K562 (cell line): ENCODE measurements around the gene PGLYRP4. TPM values are rescaled to one million over a fixed set of nuclear protein-coding genes. Genes with fewer than 3 reads are reported as not detected.

Experiments used
- ATAC-seq: fragments of 200-7000 bp; cut with Tn5 transposase; 3 replicates; pipeline ENCODE4 v1.9.1; 2020; ENCODE audit warnings: moderate library complexity
- BruUV-seq: library from RNA; stranded (reverse); fragments of 400-500 nt; replicated peaks from 2 replicates; lab custom pipeline; 2021; lab: Mats Ljungman, UMichigan
- CTCF ChIA-PET: fragments of 300-600 bp; formaldehyde crosslinking; extraction: SDS; loops from one replicate; lab custom pipeline; 2021; ENCODE audit warnings: low intra/inter-chr PET ratio; lab: Yijun Ruan, JAX
- POLR2A ChIA-PET: fragments of 300-600, 350-650 bp; sonication (Branson Sonifier 250); formaldehyde crosslinking; extraction: SDS; loops from one replicate; lab custom pipeline; 2021; ENCODE audit warnings: antibody characterized with exemption, inconsistent platforms; lab: Yijun Ruan, JAX
- DNase-seq, 4 experiments: peaks; one replicate each; pipeline versions ENCODE4 v3.0.0 to v3.0.0-alpha.2; 2011 to 2018; ENCODE audit warnings: low spot score in 3 of 4, mixed read lengths in 3 of 4; ENCODE audit errors: extremely low read depth in 1 of 4
- FAIRE-seq: peaks from 2 replicates; lab custom pipeline; 2011; peaks lifted over from hg19 to GRCh38; lab: Jason Lieb, UNC
- H2AFZ ChIP-seq: 2 replicates; pipeline ENCODE4 v1.6.0; 2011; ENCODE audit warnings: low read depth, low read length, control low read depth, inconsistent platforms
- H3K27ac ChIP-seq: fragments of 200-600 bp; 3 replicates; pipeline ENCODE4 v1.8.0; 2011; ENCODE audit warnings: low read depth, mild to moderate bottlenecking, control low read depth, inconsistent platforms, low read length, moderate library complexity, mixed read lengths; ENCODE audit errors: extremely low read depth
- H3K27me3 ChIP-seq, 2 experiments: fragments of 300-600 bp in 1 of 2; 2 replicates in 1 of 2; 3 replicates in 1 of 2; pipeline versions ENCODE4 v1.6.0 to v1.8.0; 2011; ENCODE audit warnings: inconsistent platforms in 2 of 2, low read length in 2 of 2, mild to moderate bottlenecking in 1 of 2, mixed read lengths in 1 of 2, moderate library complexity in 1 of 2; ENCODE audit not compliant: control insufficient read depth in 2 of 2, insufficient read depth in 2 of 2
- H3K36me3 ChIP-seq: fragments of 300-600 bp; 3 replicates; pipeline ENCODE4 v1.8.0; 2011; ENCODE audit warnings: mild to moderate bottlenecking, low read length, inconsistent platforms; ENCODE audit not compliant: control insufficient read depth, insufficient read depth
- H3K4me1 ChIP-seq, 2 experiments: fragments of 200-600 bp in 1 of 2; replicated peaks in 1 of 2; 2 replicates in 1 of 2; 3 replicates in 1 of 2; pipeline versions ENCODE4 v1.5.1 to v1.8.0; 2011; ENCODE audit warnings: inconsistent platforms in 2 of 2, low read length in 2 of 2, mild to moderate bottlenecking in 1 of 2, mixed read lengths in 1 of 2, moderate library complexity in 1 of 2; ENCODE audit not compliant: control insufficient read depth in 2 of 2, insufficient read depth in 2 of 2
- H3K4me2 ChIP-seq: 2 replicates; pipeline ENCODE4 v1.6.1; 2011; ENCODE audit warnings: low read length, control low read depth, inconsistent platforms, mixed read lengths; ENCODE audit not compliant: insufficient read depth
- H3K4me3 ChIP-seq: fragments of 200-600 bp; sonication (generic), shearing (Covaris generic); 2 replicates; pipeline ENCODE4 v1.5.1; 2016; ENCODE audit warnings: control low read depth, inconsistent platforms
- H3K79me2 ChIP-seq: fragments of 200-600 bp; 3 replicates; pipeline ENCODE4 v1.8.0; 2011; ENCODE audit warnings: low read length, inconsistent platforms; ENCODE audit not compliant: control insufficient read depth, insufficient read depth
- H3K9ac ChIP-seq, 2 experiments: 2 replicates each; pipeline versions ENCODE4 v1.6.0 to v1.6.1; 2011; ENCODE audit warnings: low read depth in 2 of 2, low read length in 2 of 2, control low read depth in 1 of 2, inconsistent platforms in 1 of 2, mild to moderate bottlenecking in 1 of 2, mixed read lengths in 1 of 2; ENCODE audit not compliant: insufficient read depth in 1 of 2
- H3K9me1 ChIP-seq: one replicate; pipeline ENCODE4 v1.6.0; 2011; ENCODE audit warnings: inconsistent platforms, mild to moderate bottlenecking, low read length, moderate library complexity; ENCODE audit not compliant: control insufficient read depth, insufficient read depth
- H3K9me3 ChIP-seq: replicated peaks from 2 replicates; pipeline ENCODE4 v1.5.1; 2011; ENCODE audit warnings: low read depth, low read length, inconsistent platforms; ENCODE audit not compliant: control insufficient read depth, insufficient read depth
- H4K20me1 ChIP-seq: replicated peaks from 2 replicates; pipeline ENCODE4 v1.6.1; 2011; ENCODE audit warnings: low read length, inconsistent platforms, mixed read lengths; ENCODE audit not compliant: control insufficient read depth, insufficient read depth
- BRD9 ChIP-seq: fragments of 450-650 bp; IDR thresholded peaks from 2 replicates; pipeline ENCODE4 v1.6.1; 2018; ENCODE audit warnings: low read depth; ENCODE audit not compliant: partially characterized antibody
- CBX2 ChIP-seq: fragments of 200-600 bp; sonication (generic); IDR thresholded peaks from one replicate; pipeline ENCODE4 v1.6.1; 2012; ENCODE audit warnings: mild to moderate bottlenecking, low read length, inconsistent platforms; ENCODE audit not compliant: insufficient read depth, poor library complexity, severe bottlenecking
- CBX8 ChIP-seq: fragments of 200-600 bp; sonication (generic); IDR thresholded peaks from 2 replicates; pipeline ENCODE4 v1.6.1; 2012; ENCODE audit warnings: borderline replicate concordance, mixed run types, low read depth, mild to moderate bottlenecking, moderate library complexity, mixed read lengths, low read length, control low read depth, inconsistent platforms; ENCODE audit not compliant: poor library complexity, severe bottlenecking; ENCODE audit errors: extremely low read depth
- CSDE1 ChIP-seq, 2 experiments: fragments of 450-650 bp; IDR thresholded peaks; 2 replicates each; pipeline ENCODE4 v1.6.1; 2016; ENCODE audit warnings: mild to moderate bottlenecking in 1 of 2
- DPF2 ChIP-seq: fragments of 450-650 bp; IDR thresholded peaks from 2 replicates; pipeline ENCODE4 v1.6.1; 2016
- KLF1 ChIP-seq: fragments of 450-650 bp; IDR thresholded peaks from 2 replicates; pipeline ENCODE4 v1.6.1; 2016; ENCODE audit warnings: missing genetic modification characterization, missing compliant biosample characterization
- KLF10 ChIP-seq: fragments of 250-450 bp; sonication (Bioruptor Pico); IDR thresholded peaks from 2 replicates; pipeline ENCODE4 v1.6.1; 2021; ENCODE audit warnings: matching md5 sums
- POLR2AphosphoS5 ChIP-seq: IDR thresholded peaks from 2 replicates; pipeline ENCODE4 v1.6.1; 2011; ENCODE audit warnings: mild to moderate bottlenecking, low read depth, low read length, moderate library complexity; ENCODE audit not compliant: control insufficient read depth, insufficient read depth
- POLR2G ChIP-seq: fragments of 200-400 bp; formaldehyde crosslinking; IDR thresholded peaks from 2 replicates; pipeline ENCODE4 v1.6.1; 2017; ENCODE audit warnings: low read depth, mild to moderate bottlenecking, antibody characterized with exemption, low read length, moderate library complexity
- SRSF7 ChIP-seq: fragments of 200-400 bp; formaldehyde crosslinking; optimal IDR thresholded peaks from 2 replicates; pipeline ENCODE3; 2017; ENCODE audit warnings: mild to moderate bottlenecking, low read depth, low read length
- ZNF354B ChIP-seq: fragments of 250-450 bp; sonication (Bioruptor Pico); IDR thresholded peaks from 2 replicates; pipeline ENCODE4 v1.4.0; 2020
- ZNF76 ChIP-seq: fragments of 250-450 bp; sonication (Bioruptor Pico); IDR thresholded peaks from 2 replicates; pipeline ENCODE4 v1.4.0; 2020; ENCODE audit warnings: mild to moderate bottlenecking, moderate library complexity, borderline replicate concordance
- ZNF764 ChIP-seq: fragments of 250-450 bp; sonication (Bioruptor Pico); IDR thresholded peaks from 2 replicates; pipeline ENCODE4 v1.4.0; 2020; ENCODE audit warnings: low read depth, mild to moderate bottlenecking, moderate library complexity
- WGBS: fragments of 100-300 bp; shearing (Covaris generic); methylation state at CpG from one replicate; pipeline ENCODE4 v1.1.6; 2016; ENCODE audit warnings: low coverage, mixed read lengths; ENCODE audit not compliant: insufficient coverage; ENCODE audit errors: missing lambda C conversion rate; 5-methylcytosine and 5-hydroxymethylcytosine counted together
- in situ Hi-C: fragments of 300-500 bp; cut with MboI; formaldehyde crosslinking; loops from 4 replicates; pipeline ENCODE4 v1.15.0; 2018; ENCODE audit warnings: inconsistent platforms, mixed read lengths
- intact Hi-C: fragments of 100-400 bp; cut with micrococcal nuclease; formaldehyde crosslinking; loops from 2 replicates; pipeline ENCODE4 v1.14.2; 2022
- polyA plus RNA-seq, 8 experiments: library from polyadenylated mRNA; depleted of rRNA in 4 of 8; stranded (reverse) in 5 of 8; unstranded in 3 of 8; fragments of >200 nt; fragmentation: Nextera tagmentation in 2 of 8; fragmentation: Illumina TruSeq in 1 of 8; extraction: Ambion mirVana in 2 of 8; extraction: Trizol in 1 of 8; gene quantifications; 2 replicates each; pipeline versions ENCODE4 v1.2.1 to v1.2.3, GENCODE V29; 2011 to 2014; ENCODE audit warnings: inconsistent platforms in 1 of 8, missing spikeins in 1 of 8
- total RNA-seq, 7 experiments: library from RNA; depleted of rRNA in 6 of 7; stranded (reverse); fragments of >200 nt in 6 of 7; fragmentation: Illumina TruSeq in 2 of 7; extraction: Trizol in 2 of 7; gene quantifications; 2 replicates each; pipeline versions ENCODE4 v1.2.1 to v1.2.3, GENCODE V29; 2011 to 2021; ENCODE audit warnings: low replicate concordance in 1 of 7
- TF ChIP-seq, protein P1 (sequence below): sonication (generic); formaldehyde crosslinking; IDR thresholded peaks from 2 replicates; pipeline ENCODE4 v1.8.0; 2022; ENCODE audit warnings: mild to moderate bottlenecking, missing genetic modification reagents
- TF ChIP-seq, protein P2 (sequence below): fragments of 250-450 bp; sonication (Bioruptor Pico); IDR thresholded peaks from 2 replicates; pipeline ENCODE4 v1.8.0; 2021; ENCODE audit warnings: moderate library complexity, mild to moderate bottlenecking, inconsistent platforms

Gene PGLYRP4
- total and polyA plus RNA-seq, 9 of the 15 experiments (the other 6 are each of a cell fraction or from before 2014, with no cell fraction given), result 0.06 to 0.13 (median 0.11) TPM; not detected in 6

DNA sequence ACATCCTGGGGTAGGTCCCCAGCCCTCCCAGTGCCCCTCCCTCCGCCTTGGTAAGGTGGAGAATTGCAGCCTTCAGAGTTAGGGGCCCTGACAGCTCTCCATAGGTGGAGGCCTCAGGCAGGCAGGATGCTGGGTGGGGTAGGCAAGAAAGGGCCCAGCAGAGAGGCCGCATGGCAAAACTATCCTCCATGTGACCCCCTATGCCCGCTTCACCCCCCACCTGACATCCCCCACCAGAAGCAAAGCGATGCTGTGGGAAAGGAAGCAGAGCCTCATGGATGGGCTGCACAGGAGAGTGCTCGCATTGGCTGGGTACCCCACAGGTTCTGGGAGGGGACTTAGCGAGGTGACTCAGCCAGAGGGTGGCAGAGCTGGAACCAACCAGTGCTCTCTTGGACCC lies 10.6 kb upstream of the PGLYRP4 start:
- intact Hi-C loops (loop anchor here (10.0 kb wide), 2 partner anchors 406 to 626 kb away; partner anchors contain the start of gene RAB13), in situ Hi-C loops (loop anchor here (10.0 kb wide), 1 partner anchor 396 kb away; no protein-coding TSS in a partner anchor)
- peaks cover 0 to 5% of the 10 kb centered on the region in 2 experiments; a peak in 1 of 5 replicates for H3K4me1 ChIP-seq
- H3K79me2 ChIP-seq, result no peaks in the 10 kb centered on the region
- H3K9ac ChIP-seq, result no peak overlapping the region
- FAIRE-seq, result no peak
- no peak for DNase-seq
- H4K20me1 ChIP-seq, result no peaks in the 10 kb centered on the region; the same call in 1 of the 2 replicates
- no peak overlapping the region for H2AFZ ChIP-seq
- no peaks in the 10 kb centered on the region for H3K9me3 ChIP-seq
- BruUV-seq, result no TSS peak
- POLR2A ChIA-PET, result no interaction called here
- ATAC-seq, result no peak
- H3K27ac ChIP-seq, result no peak overlapping the region
- H3K9me1 ChIP-seq, result no peaks in the 10 kb centered on the region
- 25% methylated on average over 5 of the region's 6 CpGs for WGBS
- CTCF ChIA-PET, result no interaction called here
- H3K4me2 ChIP-seq, result no peak overlapping the region
- no peak overlapping the region for H3K4me3 ChIP-seq
- H3K36me3 ChIP-seq, result no peaks in the 10 kb centered on the region
- H3K27me3 ChIP-seq, result peaks cover 4 to 47% of the 10 kb centered on the region in 2 experiments; a peak in 4 of 5 replicates
- no peak for TF ChIP-seq CBX2
- TF ChIP-seq ZNF764 (CRISPR knock-in tag), result no peak
- no peak for TF ChIP-seq DPF2
- TF ChIP-seq, protein P1, sequence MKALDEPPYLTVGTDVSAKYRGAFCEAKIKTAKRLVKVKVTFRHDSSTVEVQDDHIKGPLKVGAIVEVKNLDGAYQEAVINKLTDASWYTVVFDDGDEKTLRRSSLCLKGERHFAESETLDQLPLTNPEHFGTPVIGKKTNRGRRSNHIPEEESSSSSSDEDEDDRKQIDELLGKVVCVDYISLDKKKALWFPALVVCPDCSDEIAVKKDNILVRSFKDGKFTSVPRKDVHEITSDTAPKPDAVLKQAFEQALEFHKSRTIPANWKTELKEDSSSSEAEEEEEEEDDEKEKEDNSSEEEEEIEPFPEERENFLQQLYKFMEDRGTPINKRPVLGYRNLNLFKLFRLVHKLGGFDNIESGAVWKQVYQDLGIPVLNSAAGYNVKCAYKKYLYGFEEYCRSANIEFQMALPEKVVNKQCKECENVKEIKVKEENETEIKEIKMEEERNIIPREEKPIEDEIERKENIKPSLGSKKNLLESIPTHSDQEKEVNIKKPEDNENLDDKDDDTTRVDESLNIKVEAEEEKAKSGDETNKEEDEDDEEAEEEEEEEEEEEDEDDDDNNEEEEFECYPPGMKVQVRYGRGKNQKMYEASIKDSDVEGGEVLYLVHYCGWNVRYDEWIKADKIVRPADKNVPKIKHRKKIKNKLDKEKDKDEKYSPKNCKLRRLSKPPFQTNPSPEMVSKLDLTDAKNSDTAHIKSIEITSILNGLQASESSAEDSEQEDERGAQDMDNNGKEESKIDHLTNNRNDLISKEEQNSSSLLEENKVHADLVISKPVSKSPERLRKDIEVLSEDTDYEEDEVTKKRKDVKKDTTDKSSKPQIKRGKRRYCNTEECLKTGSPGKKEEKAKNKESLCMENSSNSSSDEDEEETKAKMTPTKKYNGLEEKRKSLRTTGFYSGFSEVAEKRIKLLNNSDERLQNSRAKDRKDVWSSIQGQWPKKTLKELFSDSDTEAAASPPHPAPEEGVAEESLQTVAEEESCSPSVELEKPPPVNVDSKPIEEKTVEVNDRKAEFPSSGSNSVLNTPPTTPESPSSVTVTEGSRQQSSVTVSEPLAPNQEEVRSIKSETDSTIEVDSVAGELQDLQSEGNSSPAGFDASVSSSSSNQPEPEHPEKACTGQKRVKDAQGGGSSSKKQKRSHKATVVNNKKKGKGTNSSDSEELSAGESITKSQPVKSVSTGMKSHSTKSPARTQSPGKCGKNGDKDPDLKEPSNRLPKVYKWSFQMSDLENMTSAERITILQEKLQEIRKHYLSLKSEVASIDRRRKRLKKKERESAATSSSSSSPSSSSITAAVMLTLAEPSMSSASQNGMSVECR (CRISPR knock-in tag), result no peak
- TF ChIP-seq KLF1 (tag), result no peak
- no peak for TF ChIP-seq BRD9
- no peak for TF ChIP-seq ZNF76 (CRISPR knock-in tag)
- no peak for TF ChIP-seq SRSF7
- no peak for TF ChIP-seq POLR2AphosphoS5
- TF ChIP-seq, protein P2, sequence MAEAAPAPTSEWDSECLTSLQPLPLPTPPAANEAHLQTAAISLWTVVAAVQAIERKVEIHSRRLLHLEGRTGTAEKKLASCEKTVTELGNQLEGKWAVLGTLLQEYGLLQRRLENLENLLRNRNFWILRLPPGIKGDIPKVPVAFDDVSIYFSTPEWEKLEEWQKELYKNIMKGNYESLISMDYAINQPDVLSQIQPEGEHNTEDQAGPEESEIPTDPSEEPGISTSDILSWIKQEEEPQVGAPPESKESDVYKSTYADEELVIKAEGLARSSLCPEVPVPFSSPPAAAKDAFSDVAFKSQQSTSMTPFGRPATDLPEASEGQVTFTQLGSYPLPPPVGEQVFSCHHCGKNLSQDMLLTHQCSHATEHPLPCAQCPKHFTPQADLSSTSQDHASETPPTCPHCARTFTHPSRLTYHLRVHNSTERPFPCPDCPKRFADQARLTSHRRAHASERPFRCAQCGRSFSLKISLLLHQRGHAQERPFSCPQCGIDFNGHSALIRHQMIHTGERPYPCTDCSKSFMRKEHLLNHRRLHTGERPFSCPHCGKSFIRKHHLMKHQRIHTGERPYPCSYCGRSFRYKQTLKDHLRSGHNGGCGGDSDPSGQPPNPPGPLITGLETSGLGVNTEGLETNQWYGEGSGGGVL (CRISPR knock-in tag), result no peak
- no peak for TF ChIP-seq KLF10 (CRISPR knock-in tag)
- no peak for TF ChIP-seq POLR2G
- TF ChIP-seq CBX8, result no peak
- TF ChIP-seq CSDE1 (IDR thresholded peaks at IDR 0.05), result no peak
- TF ChIP-seq ZNF354B (CRISPR knock-in tag), result no peak
